GM23338 (cell line): ENCODE results near the gene SYT9.

ENCODE experiments used
- CREB1 ChIP-seq: fragments of 250-450 bp; sonication (Bioruptor Pico); IDR thresholded peaks from 2 replicates; pipeline ENCODE4 v1.5.0; 2020; ENCODE audit warnings: low read depth, mild to moderate bottlenecking, moderate library complexity
- CTCF ChIP-seq, 2 experiments: fragments of 200-600 bp in 1 of 2; sonication (generic) in 1 of 2; conservative IDR thresholded peaks; 2 replicates each; pipeline versions ENCODE4 v1.5.1 to v1.6.1; 2016 to 2017; ENCODE audit warnings: antibody characterized with exemption in 2 of 2, low read depth in 2 of 2, mild to moderate bottlenecking in 2 of 2, moderate library complexity in 1 of 2
- EZH2 ChIP-seq: fragments of 200-600 bp; sonication (generic); IDR thresholded peaks from one replicate; pipeline ENCODE4 v1.8.0; 2017; ENCODE audit warnings: antibody characterized with exemption, mild to moderate bottlenecking, low read depth; ENCODE audit not compliant: unreplicated experiment
- EZH2phosphoT487 ChIP-seq: fragments of 200-600 bp; sonication (generic); IDR thresholded peaks from one replicate; pipeline ENCODE4 v1.8.1; 2018; ENCODE audit warnings: antibody characterized with exemption; ENCODE audit not compliant: unreplicated experiment
- JUNB ChIP-seq: IDR thresholded peaks from one replicate; pipeline ENCODE4 v1.6.1; 2016; ENCODE audit warnings: antibody characterized with exemption; ENCODE audit not compliant: unreplicated experiment
- POLR2AphosphoS5 ChIP-seq: IDR thresholded peaks from 2 replicates; pipeline ENCODE4 v1.6.1; 2016; ENCODE audit warnings: antibody characterized with exemption, low read depth
- REST ChIP-seq: IDR thresholded peaks from one replicate; pipeline ENCODE4 v1.6.1; 2018; ENCODE audit warnings: antibody characterized with exemption; ENCODE audit not compliant: unreplicated experiment
- ZNF331 ChIP-seq: fragments of 250-450 bp; sonication (Bioruptor Pico); IDR thresholded peaks from 2 replicates; pipeline ENCODE4 v1.5.0; 2020; ENCODE audit warnings: low read depth, mild to moderate bottlenecking, moderate library complexity
- TF ChIP-seq, protein P1 (sequence below): fragments of 250-450 bp; sonication (Bioruptor Pico); IDR thresholded peaks from 2 replicates; pipeline ENCODE4 v1.5.0; 2020; ENCODE audit warnings: mild to moderate bottlenecking, moderate library complexity

DNA sequence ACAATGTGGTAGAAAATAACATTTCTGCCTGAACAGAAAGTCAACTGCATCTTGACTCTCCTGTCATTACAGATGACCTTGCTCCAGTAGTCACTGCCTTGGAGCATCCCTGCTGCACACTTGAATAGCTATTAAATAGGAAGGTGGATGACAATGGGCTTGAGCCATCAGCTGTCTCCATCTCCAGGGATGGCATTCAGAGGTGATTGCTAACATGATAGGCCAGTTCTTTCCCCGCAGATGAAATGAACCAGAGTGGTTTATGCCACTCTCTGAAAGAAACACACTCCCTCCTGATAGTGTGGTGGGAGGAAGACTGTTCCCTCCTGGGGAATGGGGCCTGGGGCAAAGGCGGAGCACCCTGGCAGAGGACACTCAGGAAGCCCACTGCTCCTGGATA lies 176.5 kb downstream of the SYT9 start:
- TF ChIP-seq CTCF (conservative IDR thresholded peaks at IDR 0.05; ENCODE audit: low read depth in 2 of 2) (no peak), EZH2 (no peak), EZH2phosphoT487 (no peak), POLR2AphosphoS5 (no peak), JUNB (no peak), CREB1 (no peak), REST (no peak), ZNF331 (CRISPR knock-in tag) (no peak)
- TF ChIP-seq, protein P1, sequence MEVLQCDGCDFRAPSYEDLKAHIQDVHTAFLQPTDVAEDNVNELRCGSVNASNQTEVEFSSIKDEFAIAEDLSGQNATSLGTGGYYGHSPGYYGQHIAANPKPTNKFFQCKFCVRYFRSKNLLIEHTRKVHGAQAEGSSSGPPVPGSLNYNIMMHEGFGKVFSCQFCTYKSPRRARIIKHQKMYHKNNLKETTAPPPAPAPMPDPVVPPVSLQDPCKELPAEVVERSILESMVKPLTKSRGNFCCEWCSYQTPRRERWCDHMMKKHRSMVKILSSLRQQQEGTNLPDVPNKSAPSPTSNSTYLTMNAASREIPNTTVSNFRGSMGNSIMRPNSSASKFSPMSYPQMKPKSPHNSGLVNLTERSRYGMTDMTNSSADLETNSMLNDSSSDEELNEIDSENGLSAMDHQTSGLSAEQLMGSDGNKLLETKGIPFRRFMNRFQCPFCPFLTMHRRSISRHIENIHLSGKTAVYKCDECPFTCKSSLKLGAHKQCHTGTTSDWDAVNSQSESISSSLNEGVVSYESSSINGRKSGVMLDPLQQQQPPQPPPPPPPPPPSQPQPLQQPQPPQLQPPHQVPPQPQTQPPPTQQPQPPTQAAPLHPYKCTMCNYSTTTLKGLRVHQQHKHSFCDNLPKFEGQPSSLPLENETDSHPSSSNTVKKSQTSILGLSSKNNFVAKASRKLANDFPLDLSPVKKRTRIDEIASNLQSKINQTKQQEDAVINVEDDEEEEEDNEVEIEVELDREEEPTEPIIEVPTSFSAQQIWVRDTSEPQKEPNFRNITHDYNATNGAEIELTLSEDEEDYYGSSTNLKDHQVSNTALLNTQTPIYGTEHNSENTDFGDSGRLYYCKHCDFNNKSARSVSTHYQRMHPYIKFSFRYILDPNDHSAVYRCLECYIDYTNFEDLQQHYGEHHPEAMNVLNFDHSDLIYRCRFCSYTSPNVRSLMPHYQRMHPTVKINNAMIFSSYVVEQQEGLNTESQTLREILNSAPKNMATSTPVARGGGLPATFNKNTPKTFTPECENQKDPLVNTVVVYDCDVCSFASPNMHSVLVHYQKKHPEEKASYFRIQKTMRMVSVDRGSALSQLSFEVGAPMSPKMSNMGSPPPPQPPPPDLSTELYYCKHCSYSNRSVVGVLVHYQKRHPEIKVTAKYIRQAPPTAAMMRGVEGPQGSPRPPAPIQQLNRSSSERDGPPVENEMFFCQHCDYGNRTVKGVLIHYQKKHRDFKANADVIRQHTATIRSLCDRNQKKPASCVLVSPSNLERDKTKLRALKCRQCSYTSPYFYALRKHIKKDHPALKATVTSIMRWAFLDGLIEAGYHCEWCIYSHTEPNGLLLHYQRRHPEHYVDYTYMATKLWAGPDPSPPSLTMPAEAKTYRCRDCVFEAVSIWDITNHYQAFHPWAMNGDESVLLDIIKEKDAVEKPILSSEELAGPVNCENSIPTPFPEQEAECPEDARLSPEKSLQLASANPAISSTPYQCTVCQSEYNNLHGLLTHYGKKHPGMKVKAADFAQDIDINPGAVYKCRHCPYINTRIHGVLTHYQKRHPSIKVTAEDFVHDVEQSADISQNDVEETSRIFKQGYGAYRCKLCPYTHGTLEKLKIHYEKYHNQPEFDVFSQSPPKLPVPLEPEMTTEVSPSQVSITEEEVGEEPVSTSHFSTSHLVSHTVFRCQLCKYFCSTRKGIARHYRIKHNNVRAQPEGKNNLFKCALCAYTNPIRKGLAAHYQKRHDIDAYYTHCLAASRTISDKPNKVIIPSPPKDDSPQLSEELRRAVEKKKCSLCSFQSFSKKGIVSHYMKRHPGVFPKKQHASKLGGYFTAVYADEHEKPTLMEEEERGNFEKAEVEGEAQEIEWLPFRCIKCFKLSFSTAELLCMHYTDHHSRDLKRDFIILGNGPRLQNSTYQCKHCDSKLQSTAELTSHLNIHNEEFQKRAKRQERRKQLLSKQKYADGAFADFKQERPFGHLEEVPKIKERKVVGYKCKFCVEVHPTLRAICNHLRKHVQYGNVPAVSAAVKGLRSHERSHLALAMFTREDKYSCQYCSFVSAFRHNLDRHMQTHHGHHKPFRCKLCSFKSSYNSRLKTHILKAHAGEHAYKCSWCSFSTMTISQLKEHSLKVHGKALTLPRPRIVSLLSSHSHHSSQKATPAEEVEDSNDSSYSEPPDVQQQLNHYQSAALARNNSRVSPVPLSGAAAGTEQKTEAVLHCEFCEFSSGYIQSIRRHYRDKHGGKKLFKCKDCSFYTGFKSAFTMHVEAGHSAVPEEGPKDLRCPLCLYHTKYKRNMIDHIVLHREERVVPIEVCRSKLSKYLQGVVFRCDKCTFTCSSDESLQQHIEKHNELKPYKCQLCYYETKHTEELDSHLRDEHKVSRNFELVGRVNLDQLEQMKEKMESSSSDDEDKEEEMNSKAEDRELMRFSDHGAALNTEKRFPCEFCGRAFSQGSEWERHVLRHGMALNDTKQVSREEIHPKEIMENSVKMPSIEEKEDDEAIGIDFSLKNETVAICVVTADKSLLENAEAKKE (CRISPR knock-in tag) = no peak
